NCI-H82 treated with DMSO at 0.1 percent for 48 hours (cell line): ENCODE data around the gene HKDC1.

Experiments
- DNase-seq: peaks from one replicate; lab custom pipeline; 2025; ENCODE audit not compliant: unreplicated experiment; lab: John Stamatoyannopoulos, UW

The HKDC1 gene

DNA sequence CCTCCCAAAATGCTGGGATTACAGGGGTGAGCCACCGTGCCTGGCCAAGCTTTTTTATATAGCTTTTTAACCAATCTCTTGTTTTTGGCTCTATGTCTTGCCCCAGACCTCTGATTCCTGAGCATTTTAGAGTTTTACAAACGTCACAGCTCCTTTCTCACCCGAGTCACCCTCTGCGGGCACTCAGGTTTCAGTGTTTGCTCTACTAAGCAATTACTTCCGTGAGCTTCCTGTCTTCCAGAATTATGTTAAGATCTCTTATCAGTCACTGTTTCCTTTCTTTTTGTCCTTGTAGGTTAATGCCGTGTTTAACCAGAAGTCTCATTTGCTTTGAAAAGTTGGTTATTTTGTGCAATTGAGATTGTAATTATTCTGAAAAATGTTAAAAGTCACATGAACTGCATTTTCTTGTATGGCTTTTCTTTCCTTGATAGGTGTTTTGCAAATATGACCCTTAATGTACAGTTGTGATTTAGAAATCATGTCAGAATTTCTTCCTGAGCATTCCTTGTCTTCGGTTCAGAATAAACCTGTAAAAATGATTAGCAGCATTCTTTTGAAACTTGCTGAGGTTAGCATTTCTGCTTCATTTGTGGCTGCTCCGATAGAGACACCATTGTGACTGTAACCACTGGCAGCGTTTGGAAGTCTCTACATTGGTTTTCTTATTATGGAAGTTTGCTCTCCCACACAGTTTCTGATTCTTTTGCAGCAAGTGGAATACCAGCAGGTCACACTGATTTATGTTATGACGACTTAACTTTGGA, 4.5 kb upstream of the HKDC1 start:
- no peak for DNase-seq

DNA sequence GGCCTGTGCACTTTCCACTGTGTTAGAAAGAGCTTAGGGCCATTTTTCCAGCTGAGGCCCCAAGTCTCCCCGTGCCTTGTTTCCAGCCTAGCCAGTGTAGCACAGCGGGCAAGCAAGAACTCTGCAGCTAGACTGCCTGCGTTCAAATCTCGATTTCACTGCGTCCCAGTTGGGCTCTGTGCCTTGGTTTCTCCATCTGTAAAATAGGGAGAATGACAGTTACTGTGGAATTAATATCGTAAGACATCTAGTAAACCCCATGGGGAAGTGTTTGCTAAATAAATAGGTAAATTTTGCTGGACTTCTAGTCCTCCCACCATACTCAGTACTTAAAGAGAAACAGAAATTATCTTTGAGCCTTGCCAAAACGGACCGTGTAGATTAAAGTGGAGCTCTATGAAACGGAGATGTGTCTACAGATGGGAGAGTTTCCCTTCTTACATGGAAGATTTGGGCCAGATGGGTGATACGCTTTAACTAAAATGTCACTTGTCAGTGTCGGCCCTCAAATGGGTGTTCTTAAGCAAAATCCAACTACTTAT, 3.5 kb upstream of the HKDC1 start:
- no peak for DNase-seq

GRCh38 chr10:69217119-69217754, 2.9 kb upstream of the HKDC1 start:
- peak; percentile 69 for DNase-seq

- no peak for DNase-seq
These were observed 1.3 kb upstream of the HKDC1 start for GRCh38 chr10:69218831-69219230.

- no peak for DNase-seq
These were observed 375 bp downstream of the HKDC1 start for GRCh38 chr10:69220507-69220906.

DNA sequence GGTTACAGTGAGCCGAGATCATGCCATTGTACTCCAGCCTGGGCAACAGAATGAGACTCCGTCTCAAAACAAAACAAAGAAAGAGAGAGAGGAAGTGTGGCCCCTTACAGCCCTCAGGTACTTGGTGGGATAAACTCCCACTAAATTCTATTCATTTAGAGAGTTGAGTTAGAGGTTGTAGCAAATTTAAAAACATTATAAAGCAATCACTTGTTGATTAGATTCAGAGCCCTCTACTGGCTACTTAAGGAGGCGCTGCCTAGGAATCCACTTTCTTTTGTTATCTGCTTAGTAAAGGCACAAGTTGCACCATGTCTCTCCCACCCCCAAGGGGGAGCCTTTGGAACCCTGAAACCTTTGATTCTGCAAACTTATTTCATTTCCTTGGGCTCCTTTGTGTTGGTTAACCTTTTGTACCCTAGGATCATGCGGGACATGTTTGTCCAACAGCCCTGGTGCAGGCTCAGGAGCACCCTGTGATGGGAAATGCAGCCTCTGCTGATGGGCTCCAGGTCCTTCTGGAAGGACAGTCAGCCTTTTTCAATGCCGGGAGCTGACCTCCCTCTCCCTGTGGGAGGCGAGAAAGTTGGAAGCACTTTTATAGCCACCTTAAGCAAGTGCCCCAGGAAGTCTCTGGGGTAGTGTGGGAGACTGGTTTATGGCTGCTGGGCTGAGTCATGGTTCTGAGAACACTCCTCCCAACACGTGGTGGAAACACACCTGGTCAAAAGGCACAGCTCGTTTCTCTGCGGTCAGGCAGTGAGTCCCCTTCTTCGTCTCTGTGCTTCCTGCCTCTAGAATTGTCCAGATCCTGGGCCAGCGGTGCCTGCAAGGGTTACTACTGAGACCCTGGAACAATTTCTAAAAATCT, 2.3 kb downstream of the HKDC1 start:
- DNase-seq, result peak; percentile 15

GRCh38 chr10:69223028-69223342, 2.9 kb downstream of the HKDC1 start:
- DNase-seq, result no peak

- no peak for DNase-seq
These were observed 4.9 kb downstream of the HKDC1 start for GRCh38 chr10:69224862-69225657.

GRCh38 chr10:69225681-69226080, 5.5 kb downstream of the HKDC1 start:
- no peak for DNase-seq

- DNase-seq, result no peak
These were observed 6.9 kb downstream of the HKDC1 start for GRCh38 chr10:69226919-69227450.

DNA sequence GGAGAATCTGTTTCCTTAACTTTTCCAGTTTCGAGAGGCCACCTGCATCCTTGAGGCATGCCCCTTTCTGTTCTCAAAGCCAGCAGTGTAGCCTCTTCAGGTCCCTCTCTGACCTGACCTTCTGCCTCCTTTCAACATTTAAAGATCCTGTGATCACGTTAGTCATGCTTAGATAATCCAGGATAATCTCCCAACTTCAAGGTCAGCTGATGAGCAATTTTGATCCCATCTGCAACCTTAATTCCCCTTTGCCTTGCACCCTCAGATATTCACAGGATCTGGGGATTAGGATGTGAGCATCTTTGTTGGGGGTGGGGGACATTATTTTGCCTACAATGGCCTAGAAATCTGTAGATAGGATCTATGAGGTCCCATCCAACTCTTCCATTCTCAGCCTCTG, 8.0 kb downstream of the HKDC1 start:
- DNase-seq, result peak; percentile 58

DNA sequence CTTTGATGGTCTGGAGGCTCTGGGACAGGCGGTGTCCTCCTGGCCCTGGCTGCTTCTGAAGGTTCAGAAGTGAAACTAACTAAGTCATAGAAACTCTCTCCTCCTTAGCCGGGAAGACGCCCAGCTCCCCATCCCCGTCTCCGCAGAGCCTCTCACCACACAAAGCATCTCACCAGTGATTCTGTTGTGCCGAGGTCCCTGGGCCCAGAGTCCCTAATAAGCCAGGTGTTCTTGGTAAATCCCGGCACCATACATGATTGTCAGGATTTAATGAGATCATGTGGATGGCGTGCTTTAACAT, 9.4 kb downstream of the HKDC1 start:
- DNase-seq, result no peak

GRCh38 chr10:69230128-69230527, 10.0 kb downstream of the HKDC1 start:
- DNase-seq, result no peak

DNA sequence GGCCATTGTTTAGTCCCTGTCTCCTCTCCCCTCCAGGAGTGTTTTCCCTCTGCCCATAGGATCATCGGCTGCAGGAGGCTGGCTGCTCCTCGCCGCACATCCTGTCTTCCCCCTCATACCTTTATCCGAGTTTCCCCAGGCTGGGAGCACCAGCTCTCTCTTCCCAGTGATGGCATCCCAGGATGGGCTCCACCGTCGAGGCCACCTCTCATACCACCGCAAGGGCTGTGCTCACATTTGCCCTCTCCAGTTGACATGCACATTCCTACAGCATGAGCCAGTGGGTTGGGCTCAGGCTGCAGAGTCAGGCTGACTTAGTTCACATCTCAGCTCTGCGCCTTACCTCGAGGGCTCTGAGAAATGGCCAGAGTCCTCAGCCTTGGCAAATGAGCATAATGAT, 12.1 kb downstream of the HKDC1 start:
- no peak for DNase-seq

GRCh38 chr10:69232736-69233480, 12.8 kb downstream of the HKDC1 start:
- DNase-seq, result no peak

DNA sequence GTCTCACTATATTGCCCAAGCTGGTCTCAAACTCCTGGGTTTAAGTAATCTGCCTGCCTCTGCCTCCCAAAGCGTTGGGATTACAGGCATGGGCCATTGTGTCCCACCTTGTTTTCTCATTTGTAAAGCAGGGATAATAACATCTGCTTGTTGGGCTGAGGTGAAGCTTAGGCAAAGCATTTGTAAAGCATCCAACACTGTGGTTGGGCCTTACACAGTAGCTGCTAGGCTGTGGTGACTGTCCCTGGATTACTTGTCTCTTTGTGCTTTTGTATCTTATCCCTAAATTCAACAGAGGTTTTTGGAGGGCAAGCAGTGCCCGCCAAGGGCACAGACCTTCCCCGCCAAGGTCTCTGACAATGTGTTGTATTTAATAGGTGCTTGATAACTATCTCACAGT, 14.3 kb downstream of the HKDC1 start:
- no peak for DNase-seq

GRCh38 chr10:69237528-69238159, 17.5 kb downstream of the HKDC1 start:
- DNase-seq, result peak; percentile 69

- no peak for DNase-seq
These were observed 19.0 kb downstream of the HKDC1 start for GRCh38 chr10:69239136-69239535.

- DNase-seq, result no peak
These were observed 19.8 kb downstream of the HKDC1 start for GRCh38 chr10:69239816-69240434.
